Measurements from ENCODE around the gene SLC27A4. TPM values are rescaled to one million over a fixed set of nuclear protein-coding genes. Genes with fewer than 3 reads are reported as not detected.

The SLC27A4 gene
- total RNA-seq (2014; rRNA removed; shearing (Covaris generic)), result 34.9 and 38.2 TPM in 2 replicates

DNA sequence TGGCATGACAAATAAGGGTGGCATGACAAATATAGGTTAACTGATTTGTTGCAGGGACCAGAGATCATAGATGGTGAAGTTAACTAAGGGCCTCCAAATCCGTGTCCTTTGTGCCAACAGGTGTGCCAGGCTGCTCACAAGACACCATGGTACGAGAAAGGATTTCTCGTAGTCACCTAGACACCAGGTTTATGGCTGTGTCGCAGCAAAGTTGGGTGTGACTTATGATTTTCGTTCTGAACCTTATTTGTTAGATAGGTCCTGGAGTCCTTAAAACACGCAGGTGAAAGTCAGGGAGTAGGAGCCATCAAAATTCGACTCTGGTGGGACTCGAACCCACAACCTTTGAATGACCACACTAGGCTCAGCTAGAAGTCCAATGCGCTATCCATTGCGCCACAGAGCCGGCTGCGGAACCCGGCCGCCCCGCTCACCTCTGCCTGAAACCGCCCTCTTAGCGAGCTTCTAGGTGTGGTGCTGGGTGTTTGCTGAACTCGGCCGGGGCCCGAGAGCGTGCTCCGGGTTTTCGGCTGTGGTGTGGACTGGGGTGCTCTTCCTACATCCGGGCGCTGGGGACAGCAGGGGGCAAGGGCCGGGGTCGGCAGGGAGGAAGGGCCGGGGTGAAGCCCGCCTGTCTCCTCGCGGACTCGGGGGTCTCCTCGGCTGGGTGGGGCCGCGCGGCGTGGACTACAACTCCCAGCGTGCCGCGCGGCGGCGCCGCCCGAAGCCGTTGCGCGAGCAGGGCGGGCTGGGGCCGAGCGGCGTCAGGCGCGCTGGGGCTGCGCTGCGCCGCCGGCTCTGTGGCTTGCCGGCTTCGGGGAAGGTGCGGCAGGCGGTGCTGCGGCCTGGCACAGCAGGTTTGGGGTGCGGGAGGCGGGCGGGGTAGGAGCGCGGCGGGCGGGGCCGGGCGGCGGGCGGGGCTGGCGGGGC lies at the start of gene SLC27A4:
Gene SLC27A4, plus strand, starts transcription at position 767 of the 930 bp plus-strand sequence. CDS start 2,606 bp downstream, outside the sequence.
- peak; percentile 94 for DNase-seq (ENCODE audit: low spot score)

DNA sequence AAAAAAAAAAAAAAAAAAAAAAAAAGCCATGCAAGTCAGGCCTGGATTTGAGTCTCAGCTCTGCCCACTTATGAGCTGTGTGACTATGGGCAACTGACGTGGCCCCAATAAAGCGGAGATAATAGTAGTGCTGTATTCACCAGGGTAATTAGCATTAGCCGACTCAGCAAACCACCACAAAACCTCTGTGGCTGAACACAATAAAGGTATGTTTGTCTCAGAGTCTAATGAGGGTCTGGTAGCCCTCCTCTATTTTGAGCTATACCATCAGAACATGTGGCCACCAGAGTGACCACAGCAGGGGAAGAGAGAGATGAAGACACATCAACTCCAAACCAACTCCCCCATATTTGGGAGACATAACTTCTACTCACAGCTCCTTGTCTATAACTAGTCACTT lies 48.3 kb upstream of the SLC27A4 start:
- DNase-seq (ENCODE audit: low spot score), result no peak

DNA sequence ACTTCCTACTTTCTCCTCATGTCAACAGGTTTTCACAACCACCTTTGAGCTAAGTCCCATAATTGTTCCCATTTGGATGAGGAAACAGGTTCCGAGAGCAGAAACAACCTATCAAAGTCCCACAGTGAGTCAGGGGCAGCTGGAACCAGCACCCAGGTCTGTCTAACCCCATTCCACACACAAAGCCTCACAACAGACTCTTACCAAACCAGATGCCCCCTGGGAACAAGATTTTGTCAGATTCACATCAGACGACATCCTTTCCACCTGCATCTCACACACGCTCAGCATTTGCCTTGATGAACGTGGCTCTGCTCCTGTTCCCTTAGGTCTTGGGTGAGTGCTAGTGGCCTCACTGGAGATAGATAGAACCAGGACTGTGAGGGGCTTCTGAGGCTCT lies 47.2 kb upstream of the SLC27A4 start:
- DNase-seq (ENCODE audit: low spot score), result no peak

DNA sequence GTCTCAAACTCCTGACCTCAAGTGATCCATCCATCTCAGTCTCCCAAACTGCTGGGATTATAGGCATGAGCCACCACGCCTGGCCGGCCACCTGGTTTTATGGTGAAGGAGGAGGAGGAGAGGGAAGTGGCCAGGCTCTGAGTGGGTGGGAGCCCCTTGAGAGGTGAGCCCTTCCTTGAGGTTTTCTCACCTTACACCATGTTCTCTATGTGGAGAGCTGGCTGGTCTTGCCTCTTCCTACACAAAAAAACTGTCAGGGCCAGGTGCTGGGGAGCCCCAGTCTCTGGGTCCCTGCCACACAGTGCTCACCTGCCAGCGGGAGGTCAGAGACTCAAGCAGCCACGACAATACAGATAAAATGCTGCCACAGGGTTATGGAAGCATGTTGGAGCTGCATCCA lies 46.2 kb upstream of the SLC27A4 start:
- no peak for DNase-seq (ENCODE audit: low spot score)

DNA sequence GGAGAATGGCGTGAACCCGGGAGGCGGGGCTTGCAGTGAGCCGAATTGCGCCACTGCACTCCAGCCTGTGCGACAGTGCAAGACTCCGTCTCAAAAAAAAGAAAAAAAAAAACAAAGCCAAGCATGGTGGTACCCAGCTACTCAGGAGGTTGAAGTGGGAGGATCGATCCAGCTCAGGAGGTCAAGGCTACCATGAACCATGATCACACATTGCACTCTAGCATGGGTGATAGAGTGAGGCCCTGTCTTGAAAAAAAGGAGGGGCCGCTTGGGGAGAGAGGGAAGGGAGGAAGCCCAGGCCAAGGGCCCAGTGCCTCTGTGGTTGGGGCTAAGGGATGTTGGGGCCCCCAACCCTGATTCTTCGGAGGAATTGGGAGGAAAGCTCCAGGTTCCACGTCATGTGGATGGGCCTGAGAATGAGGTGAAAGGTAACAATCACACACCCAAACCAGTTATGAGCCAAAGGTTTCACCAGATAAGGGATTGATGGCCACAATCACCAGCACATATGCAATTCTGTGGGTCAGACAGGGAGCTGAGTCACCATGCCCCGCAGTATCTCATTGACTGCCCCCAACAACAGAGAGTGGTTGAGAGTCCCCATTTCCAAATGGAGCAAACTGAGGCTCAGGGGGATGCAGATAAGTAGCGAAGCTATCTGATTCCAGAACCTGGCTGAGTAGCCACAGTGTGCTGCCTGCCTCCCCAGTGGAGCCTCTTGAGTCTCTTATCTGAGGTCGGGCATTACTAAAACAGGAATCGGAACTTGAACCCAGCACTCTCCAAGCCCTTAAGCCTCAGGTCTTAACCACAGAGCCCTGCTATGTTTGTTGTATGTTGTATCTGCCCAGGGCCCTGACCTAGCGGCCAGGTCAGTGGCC lies 43.7 kb upstream of the SLC27A4 start:
- DNase-seq (ENCODE audit: low spot score), result no peak

DNA sequence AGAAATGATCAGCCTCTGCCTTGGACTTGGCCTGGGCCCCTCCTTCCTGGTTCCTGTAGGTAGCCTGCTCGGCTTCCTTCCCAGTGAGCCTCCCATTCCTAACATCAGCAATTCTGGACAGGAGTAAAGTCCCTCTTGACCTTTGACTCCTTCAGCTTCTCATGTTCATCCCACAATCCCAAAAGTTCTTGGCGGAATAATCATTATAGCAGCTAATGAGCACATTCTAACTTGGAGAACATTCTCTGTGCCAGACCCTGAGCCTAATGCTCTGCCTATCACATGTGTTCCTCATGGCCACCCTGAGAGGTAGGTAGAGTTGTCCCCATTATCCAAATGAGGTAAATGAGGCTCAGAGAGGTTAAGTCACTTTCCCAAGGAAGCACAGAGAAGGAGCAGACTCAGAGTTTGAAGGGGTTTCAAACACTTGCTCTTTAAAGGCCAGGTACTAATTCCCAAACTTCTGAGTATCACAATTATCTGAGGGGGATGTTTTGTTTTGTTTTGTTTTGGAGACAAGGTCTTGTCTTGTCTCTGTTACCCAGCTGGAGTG lies 43.0 kb upstream of the SLC27A4 start:
- DNase-seq (ENCODE audit: low spot score), result no peak

DNA sequence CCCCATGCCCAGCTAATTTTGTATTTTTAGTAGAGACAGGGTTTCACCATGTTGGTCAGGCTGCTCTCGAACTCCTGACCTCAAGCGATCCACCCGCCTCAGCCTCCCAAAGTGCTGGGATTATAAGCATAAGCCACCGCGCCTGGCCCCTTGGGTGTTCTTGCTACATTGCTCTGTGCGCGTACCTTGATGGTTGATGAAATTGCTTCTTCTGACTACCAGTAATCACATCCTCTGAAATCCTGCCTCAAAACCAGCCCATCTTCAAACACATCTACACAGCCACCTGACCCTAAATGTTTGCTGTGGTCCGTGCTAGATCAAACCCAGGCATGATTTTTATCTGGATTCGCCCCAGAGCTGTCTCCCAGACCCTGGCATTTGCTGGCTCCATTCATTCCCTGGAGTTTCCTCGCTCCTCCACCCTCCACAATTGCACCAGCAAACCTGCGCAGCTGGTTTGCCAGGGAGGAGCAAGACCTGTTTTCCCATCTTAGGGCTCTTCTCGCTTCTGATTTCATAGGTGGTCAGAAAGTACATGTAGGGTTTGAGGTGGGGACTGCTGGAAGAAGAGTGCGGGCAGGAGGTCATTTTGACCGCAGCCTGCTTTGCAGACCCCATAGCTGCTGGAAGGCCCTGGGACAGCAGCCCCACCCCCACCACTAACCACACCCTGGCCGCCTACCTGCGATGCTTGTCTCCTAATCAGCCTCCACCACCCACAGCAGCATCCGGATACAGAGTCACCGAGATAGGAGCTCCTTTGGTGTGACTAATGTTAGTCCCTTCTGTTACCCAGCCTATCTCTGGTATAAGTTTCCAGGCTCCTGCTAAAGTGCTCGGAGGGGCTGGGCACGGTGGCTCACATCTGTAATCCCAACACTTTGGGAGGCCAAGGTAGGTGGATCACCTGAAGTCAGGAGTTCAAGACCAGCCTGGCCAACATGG lies 41.5 kb upstream of the SLC27A4 start:
- DNase-seq (ENCODE audit: low spot score), result peak; percentile 84

DNA sequence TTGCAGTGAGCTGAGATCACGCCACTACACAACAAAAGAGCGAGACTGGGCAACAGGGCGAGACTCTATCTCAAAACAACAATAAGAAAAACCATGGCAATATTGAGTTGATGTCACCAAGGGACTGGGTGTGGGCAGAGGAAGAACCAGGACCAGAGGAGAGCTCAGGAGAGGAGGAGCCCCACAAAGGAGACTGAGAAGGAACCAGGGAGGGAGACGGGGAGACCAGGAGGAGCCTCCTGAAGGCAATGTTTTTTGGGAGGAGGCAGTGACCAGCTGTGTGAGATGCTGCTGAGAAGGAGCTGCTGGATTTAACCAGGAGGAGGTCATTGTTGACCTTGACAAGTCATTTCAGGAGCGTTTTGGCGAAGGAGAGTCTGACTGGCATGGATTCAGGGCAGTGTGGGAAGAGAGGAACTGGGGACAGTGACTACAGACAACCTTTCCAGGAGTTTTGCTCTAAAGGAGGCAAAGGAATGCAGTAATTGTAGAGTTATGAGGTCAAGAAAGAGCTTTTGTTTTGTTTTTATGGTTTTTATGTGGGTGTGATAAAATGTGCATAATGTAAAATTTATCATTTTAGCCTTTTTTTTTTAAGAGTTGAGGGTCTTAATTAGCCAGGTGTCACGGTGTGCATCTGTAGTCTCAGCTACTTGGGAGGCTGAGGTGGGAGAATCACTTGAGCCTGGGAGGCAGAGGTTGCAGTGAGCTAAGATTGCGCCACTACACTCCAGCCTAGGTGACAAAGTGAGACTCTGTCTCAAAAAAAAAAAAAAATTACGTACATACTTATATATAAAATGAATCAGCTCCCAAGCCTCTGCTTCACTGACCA lies 36.0 kb upstream of the SLC27A4 start:
- no peak for DNase-seq (ENCODE audit: low spot score)

DNA sequence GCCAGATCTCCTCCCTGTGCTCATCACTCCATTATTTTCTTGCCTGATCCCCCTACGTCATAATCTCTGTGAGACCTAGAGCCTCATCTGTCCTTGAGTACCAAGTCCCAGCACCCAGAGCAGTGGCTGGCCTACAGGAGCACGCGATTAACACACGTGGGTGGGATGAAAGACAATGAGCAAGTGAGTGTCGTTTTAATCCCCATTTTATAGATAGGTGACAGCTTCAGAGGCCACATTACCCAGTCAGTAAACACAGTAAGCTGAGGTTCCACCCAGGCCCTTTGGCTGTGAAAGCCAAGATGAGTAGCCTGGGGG lies 35.4 kb upstream of the SLC27A4 start:
- no peak for DNase-seq (ENCODE audit: low spot score)

DNA sequence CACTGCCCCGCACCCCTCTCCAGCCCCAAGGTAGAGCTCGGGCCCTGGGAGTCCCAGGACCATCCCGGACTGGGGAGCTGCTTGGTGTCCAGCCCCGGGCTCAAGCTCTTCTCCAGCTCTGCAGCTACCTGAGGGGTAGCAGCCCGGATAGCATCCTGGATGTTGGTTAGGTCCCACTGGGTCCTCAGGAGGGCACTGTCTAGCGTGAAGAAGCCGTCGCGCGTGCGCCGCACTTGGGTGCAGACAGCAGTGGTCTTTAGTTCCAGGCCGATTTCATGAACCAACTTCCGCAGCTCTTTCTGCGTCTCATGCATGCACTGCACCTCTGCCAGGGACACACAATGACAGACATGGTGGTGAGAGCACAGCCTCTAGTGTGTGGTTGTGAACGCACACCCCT lies 30.8 kb upstream of the SLC27A4 start:
- DNase-seq (ENCODE audit: low spot score), result no peak

DNA sequence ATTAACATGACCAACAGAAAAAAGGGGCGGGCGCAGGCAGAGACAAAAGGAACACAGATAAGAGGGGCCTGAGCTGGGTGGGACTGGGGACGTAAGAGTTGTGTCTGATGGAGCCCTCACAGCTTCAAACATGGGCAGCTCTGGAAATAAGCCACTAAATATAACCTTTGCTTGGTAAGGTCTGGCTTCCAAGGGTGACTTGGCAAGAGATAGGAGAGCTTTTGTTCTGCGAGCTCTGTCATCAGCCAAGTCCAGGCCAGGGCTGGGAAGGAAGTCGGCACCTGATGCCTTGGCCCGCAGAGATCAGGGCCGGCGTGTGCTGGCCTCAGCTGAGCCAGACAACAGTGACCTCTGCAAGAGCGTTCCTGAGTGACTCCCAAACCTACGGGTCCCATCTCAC lies 29.9 kb upstream of the SLC27A4 start:
- DNase-seq (ENCODE audit: low spot score), result no peak

DNA sequence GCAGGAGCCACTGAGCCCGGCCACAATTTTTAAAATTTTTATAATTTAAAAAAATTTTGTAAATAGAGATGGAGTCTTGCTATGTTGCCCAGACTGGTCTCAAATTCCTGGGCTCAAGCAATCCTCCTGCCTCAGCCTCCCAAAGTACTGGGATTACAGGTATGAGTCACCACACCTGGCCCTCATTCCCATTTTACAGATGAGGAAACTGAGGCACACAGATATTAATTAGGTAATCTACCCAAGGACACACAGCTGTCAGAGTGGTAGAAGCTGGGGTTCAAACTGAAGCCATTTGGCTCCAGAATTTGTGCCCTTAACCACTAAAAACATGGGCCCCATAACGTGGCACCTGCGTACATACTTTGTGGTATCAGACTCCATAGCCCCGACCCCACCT lies 25.6 kb upstream of the SLC27A4 start:
- no peak for DNase-seq (ENCODE audit: low spot score)

DNA sequence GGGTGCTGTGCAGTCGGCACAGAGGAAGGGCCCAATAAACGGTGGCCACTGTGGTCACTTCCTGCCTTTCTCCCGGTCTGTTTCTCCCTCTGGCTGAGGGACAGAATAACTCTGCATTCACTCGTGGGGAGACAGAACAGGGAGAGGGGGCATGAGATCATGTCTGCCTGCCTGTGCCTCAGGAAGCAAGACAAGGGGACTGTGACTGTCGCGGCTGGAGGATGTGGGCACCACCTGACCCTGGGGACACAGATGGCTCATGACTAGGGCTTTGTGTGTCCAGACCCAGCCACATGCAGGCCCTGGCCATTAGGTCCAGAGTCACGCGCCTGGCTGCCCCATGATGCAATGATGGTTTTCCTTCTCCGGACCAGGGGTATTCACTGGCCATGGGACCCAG lies 23.9 kb upstream of the SLC27A4 start:
- DNase-seq (ENCODE audit: low spot score), result no peak

DNA sequence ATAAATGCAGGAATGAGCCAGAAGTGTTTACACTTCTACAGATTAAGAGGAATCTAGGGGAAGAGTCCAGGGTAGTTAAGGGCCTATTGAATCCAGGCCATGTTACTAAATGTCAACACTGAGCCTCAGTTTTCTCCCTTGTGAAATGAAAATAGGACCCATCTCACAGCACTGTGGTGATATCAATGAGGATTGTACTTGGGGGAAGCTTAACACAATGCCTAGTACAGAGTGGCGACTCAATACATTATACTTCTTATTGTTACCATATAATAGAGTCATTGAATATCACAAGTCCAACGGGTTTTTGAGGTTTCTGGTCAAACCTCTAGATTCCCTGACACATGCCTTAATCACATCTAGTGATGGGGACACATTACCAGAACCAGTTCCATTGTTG lies 22.7 kb upstream of the SLC27A4 start:
- no peak for DNase-seq (ENCODE audit: low spot score)

DNA sequence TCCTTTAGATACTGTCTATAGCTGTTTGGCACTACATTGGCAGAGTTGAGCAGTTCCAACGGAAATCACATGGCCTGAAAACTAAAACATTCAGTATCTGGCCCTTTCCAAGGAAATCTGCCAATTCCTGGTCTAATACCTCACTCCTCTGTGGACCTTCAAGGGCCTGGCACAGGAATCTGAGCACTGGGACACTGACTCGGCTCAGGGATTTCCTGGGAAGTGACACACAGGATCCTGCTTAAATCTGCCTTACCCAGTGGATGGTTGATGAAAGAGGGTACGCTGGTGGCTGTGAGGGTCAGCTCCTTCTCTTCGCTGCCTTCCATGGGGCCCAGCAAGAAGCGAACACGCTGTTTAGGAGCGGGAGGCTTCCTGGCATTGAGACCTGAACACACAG lies 19.0 kb upstream of the SLC27A4 start:
- DNase-seq (ENCODE audit: low spot score), result no peak

DNA sequence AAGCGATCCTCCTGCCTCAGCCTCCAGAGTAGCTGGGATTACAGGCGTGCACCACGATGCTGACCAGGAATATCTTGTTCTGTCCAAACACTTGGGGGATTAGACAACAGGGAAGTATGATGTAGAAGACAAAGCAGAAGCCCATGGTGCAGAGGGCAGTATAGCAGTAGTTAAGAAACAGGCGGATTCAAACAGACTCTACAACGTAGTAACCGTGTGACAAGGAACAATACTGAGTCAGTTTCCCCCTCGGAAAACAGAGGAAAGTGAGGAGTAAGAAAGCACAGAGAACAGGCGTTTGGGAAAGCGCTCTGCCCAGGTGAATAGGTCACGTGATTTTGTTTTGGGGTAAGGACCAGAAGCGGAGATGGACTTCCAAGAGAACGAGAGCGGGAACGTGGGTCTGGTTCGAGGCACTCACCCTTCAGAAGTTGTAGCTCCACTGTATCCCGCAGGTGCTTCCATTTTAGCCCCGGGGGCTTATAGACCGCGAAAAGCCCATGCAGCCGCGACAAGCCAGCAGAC lies 18.4 kb upstream of the SLC27A4 start:
- DNase-seq (ENCODE audit: low spot score), result no peak

DNA sequence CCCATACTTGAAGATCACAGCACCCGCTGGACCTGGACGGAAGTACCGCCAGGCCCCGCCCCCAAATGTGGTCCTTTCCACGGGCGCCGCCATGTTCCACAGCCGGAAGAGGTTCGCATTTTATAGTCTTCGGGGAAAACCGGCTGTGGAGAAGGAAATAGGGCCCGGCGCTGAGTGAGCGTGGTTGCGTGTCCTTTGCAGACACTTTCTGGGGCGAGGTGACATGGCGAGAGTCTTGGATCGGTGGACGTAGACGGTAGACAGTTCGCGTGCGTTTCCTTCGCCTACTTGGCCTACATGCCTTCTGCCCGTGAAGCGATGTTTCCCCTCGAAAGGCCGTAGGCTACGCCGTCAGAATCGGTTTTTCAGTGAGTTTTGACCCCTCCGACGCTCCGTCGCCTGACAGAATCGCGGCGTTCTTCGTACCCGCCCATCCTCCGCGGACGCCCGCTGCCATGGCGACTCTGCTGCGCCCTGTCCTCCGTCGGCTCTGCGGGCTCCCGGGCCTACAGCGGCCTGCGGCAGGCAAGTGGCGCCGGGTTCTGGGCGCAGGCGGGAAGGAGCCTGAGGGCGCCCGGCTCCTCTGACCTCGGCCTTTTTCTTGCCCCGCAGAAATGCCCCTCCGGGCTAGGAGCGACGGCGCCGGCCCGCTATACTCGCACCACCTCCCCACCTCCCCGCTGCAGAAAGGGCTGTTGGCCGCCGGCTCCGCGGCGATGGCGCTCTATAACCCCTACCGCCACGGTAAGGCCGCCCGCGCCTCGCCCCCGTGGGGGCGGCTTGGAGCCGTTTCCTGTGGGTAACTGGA lies 17.7 kb upstream of the SLC27A4 start, which contains the start of the genes COQ4 and TRUB2:
Gene COQ4, plus strand, starts transcription at position 436 of the 808 bp plus-strand sequence. Its CDS starts 20 bp downstream, at position 456.
Gene TRUB2, minus strand, starts transcription at position 44 of the 808 bp plus-strand sequence. Its CDS starts 39 bp downstream, at position 5.
- DNase-seq (ENCODE audit: low spot score), result peak; percentile 97

DNA sequence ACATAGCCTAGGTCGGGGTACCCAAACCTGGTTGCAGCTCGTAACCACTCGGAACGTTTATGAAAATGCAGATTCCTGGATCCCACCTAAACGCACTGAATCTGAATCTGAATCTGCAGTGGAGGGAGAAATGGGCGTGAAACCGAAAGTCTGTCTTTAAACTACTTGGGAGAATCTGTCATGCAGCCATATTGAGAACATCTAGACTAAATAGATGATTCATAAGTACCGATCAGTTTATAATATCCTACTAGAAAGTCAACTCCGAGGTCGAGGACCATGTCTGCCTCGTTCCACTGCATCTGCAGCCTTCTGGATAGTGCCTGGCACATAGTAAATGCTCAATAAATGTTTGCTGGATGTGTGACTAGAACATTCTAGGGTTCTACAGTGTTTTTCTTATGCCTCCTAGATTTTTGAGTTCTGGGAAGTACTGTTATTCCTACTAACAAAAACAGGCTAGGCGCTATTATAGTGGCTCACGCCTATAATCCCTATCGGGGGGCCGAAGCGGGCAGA lies 17.1 kb upstream of the SLC27A4 start:
- DNase-seq (ENCODE audit: low spot score), result no peak

DNA sequence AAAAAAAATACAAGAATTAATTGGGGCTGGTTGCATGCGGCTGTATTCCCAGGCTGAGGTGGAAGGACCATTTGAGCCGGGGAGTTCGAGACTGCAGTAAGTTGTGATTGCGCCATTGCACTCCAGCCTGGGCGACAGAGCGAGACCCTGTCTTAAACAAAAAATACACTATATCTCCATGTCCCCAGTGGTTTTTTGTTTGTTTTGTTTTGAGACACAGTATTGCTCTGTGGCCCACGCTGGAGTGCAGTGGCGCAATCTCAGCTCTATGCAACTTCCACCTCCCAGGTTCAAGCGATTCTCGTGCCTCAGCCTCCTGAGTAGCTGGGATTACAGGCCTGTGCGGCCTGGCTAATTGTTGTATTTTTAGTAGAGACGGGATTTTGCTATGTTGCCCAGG lies 16.5 kb upstream of the SLC27A4 start:
- DNase-seq (ENCODE audit: low spot score), result no peak

Measured in HT-29 (cell line).